Effector memory CD8-positive, alpha-beta T cell (primary cell): ENCODE data around the gene MYL10.
"Not testable (repeated sequence)": the region's sequence is repeated elsewhere in the genome, so short reads cannot be mapped to it uniquely, and the experiment has no call there.

Experiments
- ATAC-seq: fragments of 150-1000 bp; cut with Tn5 transposase; replicated peaks from 2 replicates; pipeline ENCODE4 v1.10.0; 2021; ENCODE audit warnings: mild to moderate bottlenecking, moderate library complexity
- DNase-seq, 3 experiments: peaks; one replicate each; pipeline ENCODE4 v3.0.0; 2021
- H3K27ac Mint-ChIP-seq, 2 donors: one replicate each; pipeline ENCODE4 v1.8.0; 2022; ENCODE audit warnings: mild to moderate bottlenecking in 2 of 2, mixed read lengths in 2 of 2, moderate library complexity in 2 of 2
- H3K27me3 Mint-ChIP-seq, 2 donors: one replicate each; pipeline ENCODE4 v1.8.0; 2022; ENCODE audit warnings: mixed read lengths in 2 of 2
- H3K36me3 Mint-ChIP-seq: one replicate; pipeline ENCODE4 v1.8.0; 2022; ENCODE audit warnings: mild to moderate bottlenecking, moderate library complexity, mixed read lengths; ENCODE audit not compliant: insufficient read depth
- H3K4me1 Mint-ChIP-seq, 2 donors: one replicate each; pipeline ENCODE4 v1.8.0; 2022; ENCODE audit warnings: low read depth in 2 of 2, mixed read lengths in 2 of 2
- H3K4me3 Mint-ChIP-seq, 2 donors: one replicate each; pipeline ENCODE4 v1.8.0; 2022; ENCODE audit warnings: mild to moderate bottlenecking in 2 of 2, mixed read lengths in 2 of 2, moderate library complexity in 2 of 2
- H3K9me3 Mint-ChIP-seq, 2 donors: one replicate each; pipeline ENCODE4 v1.8.0; 2022; ENCODE audit warnings: mixed read lengths in 2 of 2

Gene MYL10

GRCh38 chr7:101605611-101606497 is 23.2 kb downstream of the MYL10 start:
- no peak for DNase-seq
- H3K9me3 Mint-ChIP-seq: no peaks in the 10 kb centered on the region
- H3K4me3 Mint-ChIP-seq: no peak overlapping the region
- ATAC-seq: no peak
- no peak overlapping the region for H3K27ac Mint-ChIP-seq
- peaks cover 0 to 37% of the 10 kb centered on the region in 2 donors for H3K27me3 Mint-ChIP-seq
- H3K36me3 Mint-ChIP-seq: no peaks in the 10 kb centered on the region
- peaks cover 0 to 5% of the 10 kb centered on the region in 2 donors for H3K4me1 Mint-ChIP-seq

- H3K36me3 Mint-ChIP-seq, ATAC-seq, H3K4me1 Mint-ChIP-seq, DNase-seq, H3K9me3 Mint-ChIP-seq, H3K4me3 Mint-ChIP-seq, H3K27ac Mint-ChIP-seq: not testable (repeated sequence)
- peaks cover 0 to 37% of the 10 kb centered on the region in 2 donors for H3K27me3 Mint-ChIP-seq
Observed at GRCh38 chr7:101604934-101605332, 24.2 kb downstream of the MYL10 start.

GRCh38 chr7:101604331-101604933 is 24.7 kb downstream of the MYL10 start:
- H3K4me1 Mint-ChIP-seq: peaks cover 0 to 5% of the 10 kb centered on the region in 2 donors
- no peak overlapping the region for H3K4me3 Mint-ChIP-seq
- H3K27ac Mint-ChIP-seq: no peak overlapping the region
- DNase-seq: no peak
- peaks cover 0 to 37% of the 10 kb centered on the region in 2 donors for H3K27me3 Mint-ChIP-seq
- H3K9me3 Mint-ChIP-seq: no peaks in the 10 kb centered on the region
- no peaks in the 10 kb centered on the region for H3K36me3 Mint-ChIP-seq
- no peak for ATAC-seq

GRCh38 chr7:101602484-101603241 is 26.4 kb downstream of the MYL10 start:
- no peaks in the 10 kb centered on the region for H3K36me3 Mint-ChIP-seq
- H3K4me3 Mint-ChIP-seq: no peak overlapping the region
- peak overlapping the region in 1 of 2 donors; percentile 46 for H3K27ac Mint-ChIP-seq
- DNase-seq (peak; percentile 56 to 65 (median 56)), ATAC-seq (peak; percentile 65)
- peaks cover 0 to 23% of the 10 kb centered on the region in 2 donors for H3K27me3 Mint-ChIP-seq
- H3K9me3 Mint-ChIP-seq: no peaks in the 10 kb centered on the region
- H3K4me1 Mint-ChIP-seq: peaks cover 0 to 5% of the 10 kb centered on the region in 2 donors

- Mint-ChIP-seq H3K27me3 (peaks cover 0 to 23% of the 10 kb centered on the region in 2 donors), H3K27ac (peak overlapping the region in 1 of 2 donors; percentile 46), H3K4me3 (no peak overlapping the region), H3K36me3 (no peaks in the 10 kb centered on the region), H3K9me3 (no peaks in the 10 kb centered on the region), H3K4me1 (peaks cover 0 to 5% of the 10 kb centered on the region in 2 donors)
- peak; percentile 7 for ATAC-seq
- DNase-seq: no peak
Observed at GRCh38 chr7:101602082-101602481, 27.0 kb downstream of the MYL10 start.

- Mint-ChIP-seq H3K36me3 (no peaks in the 10 kb centered on the region), H3K9me3 (no peaks in the 10 kb centered on the region), H3K27me3 (peaks cover 0 to 23% of the 10 kb centered on the region in 2 donors), H3K4me1 (peaks cover 0 to 5% of the 10 kb centered on the region in 2 donors), H3K4me3 (no peak overlapping the region), H3K27ac (no peak overlapping the region)
- no peak for ATAC-seq
- no peak for DNase-seq
Observed at GRCh38 chr7:101599787-101600186, 29.3 kb downstream of the MYL10 start.

- Mint-ChIP-seq H3K36me3 (no peaks in the 10 kb centered on the region), H3K9me3 (no peaks in the 10 kb centered on the region), H3K27ac (no peak overlapping the region), H3K4me1 (peaks cover 0 to 5% of the 10 kb centered on the region in 2 donors), H3K4me3 (no peak overlapping the region), H3K27me3 (peaks cover 0 to 23% of the 10 kb centered on the region in 2 donors)
- no peak for ATAC-seq
- no peak for DNase-seq
Observed at GRCh38 chr7:101598986-101599771, 29.9 kb downstream of the MYL10 start.

- Mint-ChIP-seq H3K27ac (no peak overlapping the region), H3K36me3 (no peaks in the 10 kb centered on the region), H3K4me3 (no peak overlapping the region), H3K9me3 (no peaks in the 10 kb centered on the region), H3K4me1 (peaks cover 0 to 5% of the 10 kb centered on the region in 2 donors), H3K27me3 (peaks cover 0 to 23% of the 10 kb centered on the region in 2 donors)
- ATAC-seq (no peak), DNase-seq (no peak)
Observed at GRCh38 chr7:101598422-101598985, 30.6 kb downstream of the MYL10 start.

- peaks cover 0 to 21% of the 10 kb centered on the region in 2 donors for H3K27me3 Mint-ChIP-seq
- H3K4me1 Mint-ChIP-seq: peaks cover 0 to 5% of the 10 kb centered on the region in 2 donors
- DNase-seq (no peak), ATAC-seq (no peak)
- no peaks in the 10 kb centered on the region for H3K36me3 Mint-ChIP-seq
- H3K9me3 Mint-ChIP-seq: no peaks in the 10 kb centered on the region
- no peak overlapping the region for H3K27ac Mint-ChIP-seq
- H3K4me3 Mint-ChIP-seq: no peak overlapping the region
Observed at GRCh38 chr7:101597941-101598340, 31.2 kb downstream of the MYL10 start.

GRCh38 chr7:101596898-101597297 is 32.2 kb downstream of the MYL10 start:
- H3K27ac Mint-ChIP-seq: no peak overlapping the region
- no peak overlapping the region for H3K4me3 Mint-ChIP-seq
- H3K9me3 Mint-ChIP-seq: no peaks in the 10 kb centered on the region
- peaks cover 0 to 11% of the 10 kb centered on the region in 2 donors for H3K27me3 Mint-ChIP-seq
- no peaks in the 10 kb centered on the region for H3K36me3 Mint-ChIP-seq
- no peak for ATAC-seq
- H3K4me1 Mint-ChIP-seq: no peaks in the 10 kb centered on the region
- DNase-seq: no peak

- Mint-ChIP-seq H3K27me3 (peaks cover 0 to 1% of the 10 kb centered on the region in 2 donors), H3K4me3 (no peak overlapping the region), H3K4me1 (no peaks in the 10 kb centered on the region), H3K27ac (no peak overlapping the region), H3K9me3 (no peaks in the 10 kb centered on the region), H3K36me3 (no peaks in the 10 kb centered on the region)
- DNase-seq: no peak
- ATAC-seq: no peak
Observed at GRCh38 chr7:101595766-101596537, 33.1 kb downstream of the MYL10 start.

GRCh38 chr7:101595246-101595645 is 33.9 kb downstream of the MYL10 start:
- no peak for DNase-seq
- ATAC-seq: no peak
- no peaks in the 10 kb centered on the region for H3K36me3 Mint-ChIP-seq
- H3K27ac Mint-ChIP-seq: no peak overlapping the region
- no peaks in the 10 kb centered on the region for H3K4me1 Mint-ChIP-seq
- H3K4me3 Mint-ChIP-seq: no peak overlapping the region
- H3K9me3 Mint-ChIP-seq: no peaks in the 10 kb centered on the region
- H3K27me3 Mint-ChIP-seq: no peaks in the 10 kb centered on the region
